Measurements from ENCODE around the gene CC2D1A. TPM values are rescaled to one million over a fixed set of nuclear protein-coding genes. Genes with fewer than 3 reads are reported as not detected.
A peak's percentile ranks its signal among the peaks of the same experiment; 100 is the strongest.

The CC2D1A gene
- polyA plus RNA-seq, 1 of the 3 experiments (the other 2 are of a cell fraction) = 24.2 TPM

DNA sequence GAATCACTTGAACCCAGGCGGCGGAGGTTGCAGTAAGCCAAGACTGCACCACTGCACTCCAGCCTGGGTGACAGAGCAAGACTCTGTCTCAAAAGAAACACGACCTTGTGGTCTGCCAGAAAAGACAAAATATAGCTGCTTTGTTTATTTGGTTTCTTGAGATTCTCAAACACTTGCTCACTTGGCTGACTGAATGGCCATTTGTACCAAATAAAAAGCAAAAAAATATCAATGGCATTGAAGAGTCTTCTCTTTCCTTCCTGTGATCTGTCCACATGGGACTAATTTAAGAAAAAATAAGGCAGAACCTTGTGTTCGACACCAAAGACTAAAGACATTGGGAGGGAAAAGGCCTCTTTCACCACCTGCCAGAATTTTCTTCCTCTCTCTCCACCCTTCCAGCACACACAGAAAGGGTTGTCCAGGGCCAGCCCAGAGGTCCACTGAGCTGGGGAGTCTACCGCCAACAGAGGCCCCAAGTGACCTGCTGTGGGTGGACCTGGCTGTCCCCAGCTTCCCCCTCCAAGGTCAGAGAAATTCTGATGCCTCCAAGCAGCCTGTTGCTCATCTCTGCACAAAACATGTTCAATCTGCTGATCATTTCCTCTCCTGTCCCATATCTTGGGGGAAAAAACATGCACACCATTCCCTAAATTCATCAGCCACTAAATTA, 6.0 kb upstream of the CC2D1A start:
- POLR2A ChIA-PET = no interaction called here
- CTCF ChIA-PET = interaction anchor here (1.2 to 5.8 kb wide), 2 partner anchors 19 to 142 kb away, joined by 3 to 41 read pairs; no protein-coding TSS in a partner anchor
- Histone ChIP-seq H3K36me3 (replicated peaks in 1 of 2; ENCODE audit: control insufficient read depth in 1 of 2, insufficient read depth in 2 of 2, low read length in 1 of 2) (no peaks in the 10 kb centered on the region), H3K9ac (no peak overlapping the region), H3K4me1 (ENCODE audit: control insufficient read depth in 1 of 2, insufficient read depth in 2 of 2, low read depth in 1 of 2, low read length in 1 of 2) (no peaks in the 10 kb centered on the region), H3K27ac (ENCODE audit: low read depth in 2 of 2, low read length in 1 of 2) (no peak overlapping the region), H3K4me3 (ENCODE audit: low read depth in 2 of 2, low read length in 1 of 2) (no peak overlapping the region), H2AFZ (ENCODE audit: low read depth) (no peak overlapping the region), H3K27me3 (ENCODE audit: insufficient read depth) (no peaks in the 10 kb centered on the region), H3K9me2 (no peaks in the 10 kb centered on the region), H3K79me2 (ENCODE audit: insufficient read depth) (no peaks in the 10 kb centered on the region), H3K9me3 (no peaks in the 10 kb centered on the region), H4K20me1 (ENCODE audit: insufficient read depth) (no peaks in the 10 kb centered on the region), H3F3A (replicated peaks; ENCODE audit: insufficient read depth) (peaks cover 6% of the 10 kb centered on the region), H3K4me2 (no peak overlapping the region)
- 87% methylated on average over 4 of the region's 5 CpGs for WGBS (ENCODE audit: low lambda C conversion rate)
- TF ChIP-seq MXI1 (IDR thresholded peaks at IDR 0.05; ENCODE audit: low read depth, low read length) (no peak), NRF1 (IDR thresholded peaks at IDR 0.05; ENCODE audit: low read depth, low read length) (no peak), FOXJ3 (CRISPR knock-in tag; IDR thresholded peaks at IDR 0.05) (no peak), TCF12 (IDR thresholded peaks at IDR 0.05) (no peak), MEF2A (IDR thresholded peaks at IDR 0.05; ENCODE audit: borderline replicate concordance, low read depth) (no peak)
- TF ChIP-seq, protein P1, sequence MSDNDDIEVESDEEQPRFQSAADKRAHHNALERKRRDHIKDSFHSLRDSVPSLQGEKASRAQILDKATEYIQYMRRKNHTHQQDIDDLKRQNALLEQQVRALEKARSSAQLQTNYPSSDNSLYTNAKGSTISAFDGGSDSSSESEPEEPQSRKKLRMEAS (IDR thresholded peaks at IDR 0.05; ENCODE audit: low read depth) = no peak
- TF ChIP-seq, protein P2, sequence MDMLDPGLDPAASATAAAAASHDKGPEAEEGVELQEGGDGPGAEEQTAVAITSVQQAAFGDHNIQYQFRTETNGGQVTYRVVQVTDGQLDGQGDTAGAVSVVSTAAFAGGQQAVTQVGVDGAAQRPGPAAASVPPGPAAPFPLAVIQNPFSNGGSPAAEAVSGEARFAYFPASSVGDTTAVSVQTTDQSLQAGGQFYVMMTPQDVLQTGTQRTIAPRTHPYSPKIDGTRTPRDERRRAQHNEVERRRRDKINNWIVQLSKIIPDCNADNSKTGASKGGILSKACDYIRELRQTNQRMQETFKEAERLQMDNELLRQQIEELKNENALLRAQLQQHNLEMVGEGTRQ (IDR thresholded peaks at IDR 0.05; ENCODE audit: borderline replicate concordance, low read depth, low read length) = no peak
- TF ChIP-seq, protein P3, sequence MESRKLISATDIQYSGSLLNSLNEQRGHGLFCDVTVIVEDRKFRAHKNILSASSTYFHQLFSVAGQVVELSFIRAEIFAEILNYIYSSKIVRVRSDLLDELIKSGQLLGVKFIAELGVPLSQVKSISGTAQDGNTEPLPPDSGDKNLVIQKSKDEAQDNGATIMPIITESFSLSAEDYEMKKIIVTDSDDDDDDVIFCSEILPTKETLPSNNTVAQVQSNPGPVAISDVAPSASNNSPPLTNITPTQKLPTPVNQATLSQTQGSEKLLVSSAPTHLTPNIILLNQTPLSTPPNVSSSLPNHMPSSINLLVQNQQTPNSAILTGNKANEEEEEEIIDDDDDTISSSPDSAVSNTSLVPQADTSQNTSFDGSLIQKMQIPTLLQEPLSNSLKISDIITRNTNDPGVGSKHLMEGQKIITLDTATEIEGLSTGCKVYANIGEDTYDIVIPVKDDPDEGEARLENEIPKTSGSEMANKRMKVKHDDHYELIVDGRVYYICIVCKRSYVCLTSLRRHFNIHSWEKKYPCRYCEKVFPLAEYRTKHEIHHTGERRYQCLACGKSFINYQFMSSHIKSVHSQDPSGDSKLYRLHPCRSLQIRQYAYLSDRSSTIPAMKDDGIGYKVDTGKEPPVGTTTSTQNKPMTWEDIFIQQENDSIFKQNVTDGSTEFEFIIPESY (IDR thresholded peaks at IDR 0.05; ENCODE audit: borderline replicate concordance, low read depth) = no peak
- DNase-seq = no peak

DNA sequence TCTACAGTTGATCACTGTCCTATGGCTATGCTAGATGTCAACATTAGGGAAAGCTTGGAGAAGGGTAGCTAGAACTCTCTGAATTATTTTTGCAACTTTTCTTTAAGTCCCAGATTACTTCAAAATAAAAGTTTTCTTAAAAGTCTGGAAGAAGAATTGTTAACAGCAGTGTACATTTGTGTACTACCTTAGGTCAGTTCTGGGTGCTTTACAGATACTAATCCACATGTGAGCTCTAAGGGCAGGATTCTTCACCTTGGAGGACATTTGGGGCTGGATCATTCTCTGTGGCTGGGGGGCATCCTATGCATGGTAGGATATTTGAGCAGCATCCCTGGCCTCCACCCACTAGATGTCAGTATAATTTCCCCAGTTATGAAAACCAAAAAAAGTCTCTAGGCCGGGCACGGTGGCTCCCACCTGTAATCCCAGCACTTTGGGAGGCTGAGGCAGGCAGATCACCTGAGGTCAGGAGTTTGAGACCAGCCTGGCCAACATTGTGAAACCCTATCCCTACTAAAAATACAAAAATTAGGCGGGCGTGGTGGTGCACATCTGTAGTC, 2.9 kb upstream of the CC2D1A start:
- H3F3A ChIP-seq (replicated peaks; ENCODE audit: insufficient read depth) = peaks cover 6% of the 10 kb centered on the region
- H3K4me2 ChIP-seq = no peak overlapping the region
- H3K9me2 ChIP-seq = no peaks in the 10 kb centered on the region
- H3K79me2 ChIP-seq (ENCODE audit: insufficient read depth) = 0 out of 2 replicates have a peak, but pooled peaks cover 10% of the 10 kb centered on the region
- DNase-seq = peak; percentile 59
- 86% methylated on average over 4 of the region's 4 CpGs for WGBS (ENCODE audit: low lambda C conversion rate)
- ChIA-PET POLR2A (no interaction called here), CTCF (interaction anchor here (0.6 to 5.8 kb wide), 7 partner anchors 9 to 145 kb away, joined by 3 to 41 read pairs (median 3); no protein-coding TSS in a partner anchor)
- no peak overlapping the region for H3K4me3 ChIP-seq (ENCODE audit: low read depth in 2 of 2, low read length in 1 of 2)
- H3K27ac ChIP-seq (ENCODE audit: low read depth in 2 of 2, low read length in 1 of 2) = no peak overlapping the region
- H3K9me3 ChIP-seq = no peaks in the 10 kb centered on the region
- H2AFZ ChIP-seq (ENCODE audit: low read depth) = no peak overlapping the region; the same call in 1 of the 2 replicates
- no peaks in the 10 kb centered on the region for H3K36me3 ChIP-seq (replicated peaks in 1 of 2; ENCODE audit: control insufficient read depth in 1 of 2, insufficient read depth in 2 of 2, low read length in 1 of 2)
- no peak overlapping the region for H3K9ac ChIP-seq
- H3K27me3 ChIP-seq (ENCODE audit: insufficient read depth) = no peaks in the 10 kb centered on the region
- H4K20me1 ChIP-seq (ENCODE audit: insufficient read depth) = no peaks in the 10 kb centered on the region
- H3K4me1 ChIP-seq (ENCODE audit: control insufficient read depth in 1 of 2, insufficient read depth in 2 of 2, low read depth in 1 of 2, low read length in 1 of 2) = peaks cover 0 to 9% of the 10 kb centered on the region in 2 experiments; a peak in 1 of 4 replicates
- TF ChIP-seq TCF12 (IDR thresholded peaks at IDR 0.05) (no peak), POLR2AphosphoS5 (IDR thresholded peaks at IDR 0.05; ENCODE audit: low read depth, low read length) (no peak), GABPA (IDR thresholded peaks at IDR 0.05; ENCODE audit: low read depth) (no peak), RFX5 (IDR thresholded peaks at IDR 0.05; ENCODE audit: low read length) (no peak), RAD21 (IDR thresholded peaks at IDR 0.05; ENCODE audit: low read length) (peak; percentile 31), SMC3 (IDR thresholded peaks at IDR 0.05; ENCODE audit: low read depth, low read length) (no peak)
- TF ChIP-seq, protein P1 (IDR thresholded peaks at IDR 0.05; ENCODE audit: low read depth) = no peak
- TF ChIP-seq, protein P3 (IDR thresholded peaks at IDR 0.05; ENCODE audit: borderline replicate concordance, low read depth) = no peak
- TF ChIP-seq, protein P4, sequence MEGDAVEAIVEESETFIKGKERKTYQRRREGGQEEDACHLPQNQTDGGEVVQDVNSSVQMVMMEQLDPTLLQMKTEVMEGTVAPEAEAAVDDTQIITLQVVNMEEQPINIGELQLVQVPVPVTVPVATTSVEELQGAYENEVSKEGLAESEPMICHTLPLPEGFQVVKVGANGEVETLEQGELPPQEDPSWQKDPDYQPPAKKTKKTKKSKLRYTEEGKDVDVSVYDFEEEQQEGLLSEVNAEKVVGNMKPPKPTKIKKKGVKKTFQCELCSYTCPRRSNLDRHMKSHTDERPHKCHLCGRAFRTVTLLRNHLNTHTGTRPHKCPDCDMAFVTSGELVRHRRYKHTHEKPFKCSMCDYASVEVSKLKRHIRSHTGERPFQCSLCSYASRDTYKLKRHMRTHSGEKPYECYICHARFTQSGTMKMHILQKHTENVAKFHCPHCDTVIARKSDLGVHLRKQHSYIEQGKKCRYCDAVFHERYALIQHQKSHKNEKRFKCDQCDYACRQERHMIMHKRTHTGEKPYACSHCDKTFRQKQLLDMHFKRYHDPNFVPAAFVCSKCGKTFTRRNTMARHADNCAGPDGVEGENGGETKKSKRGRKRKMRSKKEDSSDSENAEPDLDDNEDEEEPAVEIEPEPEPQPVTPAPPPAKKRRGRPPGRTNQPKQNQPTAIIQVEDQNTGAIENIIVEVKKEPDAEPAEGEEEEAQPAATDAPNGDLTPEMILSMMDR (IDR thresholded peaks at IDR 0.05) = peak; percentile 59
